NK-92 treated with Interleukin-12 subunit alpha and Interleukin-12 subunit beta, amount 100 ng/mL, for 24 hours (cell line): Measurements from ENCODE around the gene PLEKHG5.
A peak's percentile ranks its signal among the peaks of the same experiment; 100 is the strongest.

Experiments
- DNase-seq: peaks from one replicate; lab custom pipeline; 2025; lab: John Stamatoyannopoulos, UW

PLEKHG5 gene

DNA sequence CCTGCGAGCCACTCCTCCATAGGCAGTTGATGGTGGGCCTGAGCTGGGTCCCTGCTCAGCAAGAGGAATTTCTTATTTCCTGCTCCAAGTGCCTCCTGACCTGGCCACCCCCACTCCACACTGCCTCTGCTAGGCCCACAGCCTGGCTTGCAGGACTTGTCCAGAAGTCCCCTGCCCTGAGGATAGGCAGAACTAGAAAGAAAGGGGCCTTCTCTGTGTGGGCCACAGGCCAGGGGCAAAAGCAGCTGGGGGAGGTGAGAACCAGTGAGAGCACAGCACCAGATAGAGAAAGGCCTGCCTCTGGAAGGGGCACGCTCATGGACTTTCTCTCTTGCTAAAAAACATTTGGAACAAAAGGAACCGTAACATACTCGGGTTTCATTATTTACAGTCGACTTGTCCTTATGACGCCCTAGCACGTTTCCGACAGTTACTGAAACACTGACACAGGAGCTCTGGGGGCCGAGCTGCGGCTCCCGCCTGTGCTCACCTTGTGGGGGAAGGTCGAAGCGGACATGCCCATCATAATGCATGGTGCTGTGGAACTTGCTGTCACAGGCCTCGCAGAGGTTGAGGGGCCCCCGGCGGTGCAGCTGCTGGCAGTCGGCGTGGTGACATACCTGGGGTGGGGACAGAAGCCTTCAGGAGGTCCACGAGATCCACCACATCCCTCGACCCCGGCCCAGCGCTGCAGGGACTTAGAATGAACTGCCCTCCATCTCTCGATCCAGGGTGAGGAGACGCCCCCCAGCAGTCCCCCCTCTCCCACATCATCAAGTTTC, 14.2 kb downstream of the PLEKHG5 start:
- DNase-seq, result no peak

DNA sequence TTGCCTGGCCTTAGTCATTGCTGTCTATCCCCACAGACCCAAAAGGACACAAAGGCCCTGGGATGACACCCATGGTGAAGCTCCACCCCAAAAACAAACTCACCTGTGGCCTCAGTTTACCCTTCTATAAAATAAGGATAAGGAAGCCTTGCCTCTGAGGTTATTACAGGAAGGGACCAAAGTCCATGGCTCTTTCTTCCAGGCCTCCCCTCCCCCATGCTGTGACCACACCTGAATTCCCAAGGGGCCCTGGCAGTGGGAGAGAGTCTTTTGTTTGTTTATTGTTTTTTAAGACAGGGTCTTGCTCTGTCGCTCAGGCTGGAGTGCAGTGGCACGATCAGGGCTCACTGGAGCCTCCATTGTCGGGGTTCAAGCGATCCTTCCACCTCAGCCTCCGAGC, 15.0 kb downstream of the PLEKHG5 start:
- no peak for DNase-seq

DNA sequence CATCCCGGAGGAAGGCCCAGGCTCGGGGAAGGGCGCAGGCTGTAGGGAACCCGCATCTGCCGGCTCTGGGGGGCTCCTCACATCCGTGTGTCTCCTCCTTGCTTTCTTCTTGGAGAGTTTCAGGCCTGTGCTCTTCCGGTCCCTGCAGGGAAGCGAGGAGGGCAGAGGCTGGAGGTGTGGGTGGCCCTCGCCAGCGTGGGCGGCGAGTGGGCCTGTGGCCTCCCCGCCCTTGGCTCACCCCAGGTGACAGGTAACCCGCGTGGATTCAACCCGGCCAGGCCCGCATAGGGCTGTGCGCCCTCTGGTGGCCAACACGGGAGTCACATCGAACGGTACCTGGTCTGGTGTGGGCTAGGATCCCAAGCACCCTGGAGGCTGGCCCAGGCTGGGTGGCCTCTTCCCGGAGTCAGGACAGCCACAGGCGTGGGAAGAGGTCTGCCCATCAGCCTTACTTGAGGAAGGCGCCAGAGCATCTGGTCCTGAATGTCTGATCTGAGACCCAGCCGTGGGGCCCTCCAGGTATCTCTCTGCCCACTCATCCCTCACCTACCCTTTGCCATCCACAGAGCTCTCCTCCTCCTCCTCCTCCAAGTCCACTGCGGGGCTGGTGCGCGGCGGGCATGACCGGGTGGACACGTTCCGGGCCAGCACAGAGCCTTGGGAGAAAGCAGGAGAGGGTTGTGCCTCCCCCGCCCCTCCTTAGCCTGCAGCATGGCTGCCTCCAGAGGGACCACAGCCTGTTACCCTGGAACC, 15.9 kb downstream of the PLEKHG5 start:
- peak; percentile 27 for DNase-seq

DNA sequence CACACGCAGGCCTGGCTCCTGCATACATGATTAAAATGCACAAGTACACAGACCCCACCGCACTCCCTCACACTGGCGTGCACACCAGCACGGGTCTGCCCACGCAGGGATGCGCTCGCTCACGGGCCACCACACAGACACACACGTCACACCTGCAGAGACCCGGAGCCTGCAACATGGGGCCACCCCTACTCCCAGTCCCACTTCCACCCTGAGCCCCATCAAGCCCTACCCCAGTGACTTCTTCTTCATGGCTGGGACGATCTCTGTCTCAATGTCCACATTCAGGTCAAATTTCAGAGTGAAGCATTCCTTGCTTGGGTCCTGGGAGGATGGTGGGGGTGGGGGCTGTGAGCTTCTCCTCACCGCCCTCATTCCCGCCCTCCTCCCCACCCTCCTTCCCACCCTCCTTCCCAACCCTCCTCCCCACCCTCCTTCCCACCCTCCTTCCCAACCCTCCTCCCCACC, 16.6 kb downstream of the PLEKHG5 start:
- DNase-seq, result no peak

DNA sequence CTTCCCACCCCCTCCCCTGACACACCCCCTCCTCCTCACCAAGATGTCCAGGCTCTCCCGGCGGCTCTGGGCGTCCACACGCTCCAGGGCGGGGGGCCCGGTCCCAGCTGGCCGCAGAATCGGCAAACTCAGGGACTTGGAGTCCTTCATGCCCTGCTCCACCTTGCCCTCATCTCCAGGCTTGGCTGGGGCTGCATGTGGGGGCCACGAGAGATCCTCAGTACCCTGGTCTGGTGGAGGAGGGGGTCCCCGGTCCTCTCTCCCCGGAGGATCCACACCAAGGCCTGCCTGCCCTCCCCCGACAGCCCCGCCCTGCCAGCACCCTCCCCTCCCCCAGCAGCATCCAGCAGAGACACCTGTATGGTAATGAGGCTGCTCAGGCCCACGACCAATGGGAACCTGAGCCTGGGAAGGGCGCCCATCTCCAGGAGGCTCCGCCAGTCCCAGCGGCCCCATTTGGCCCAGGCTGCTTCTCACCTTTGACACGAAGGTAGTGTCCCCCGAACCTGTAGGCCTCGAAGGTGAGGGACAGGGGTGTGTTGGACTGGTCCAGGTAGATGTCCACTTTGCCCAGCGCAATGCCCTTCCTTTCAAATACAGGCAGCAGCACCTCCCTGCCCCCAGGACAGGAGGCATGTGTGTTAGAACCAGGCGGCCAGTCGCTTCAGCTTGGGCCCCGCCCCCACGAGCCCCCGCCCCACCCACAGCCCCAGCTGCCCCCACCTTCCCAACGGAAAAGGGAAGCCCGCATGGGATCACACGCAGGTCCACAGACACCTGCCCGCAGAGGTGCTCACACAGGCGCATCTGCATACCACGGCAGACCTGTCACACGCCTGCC, 17.3 kb downstream of the PLEKHG5 start:
- no peak for DNase-seq

DNA sequence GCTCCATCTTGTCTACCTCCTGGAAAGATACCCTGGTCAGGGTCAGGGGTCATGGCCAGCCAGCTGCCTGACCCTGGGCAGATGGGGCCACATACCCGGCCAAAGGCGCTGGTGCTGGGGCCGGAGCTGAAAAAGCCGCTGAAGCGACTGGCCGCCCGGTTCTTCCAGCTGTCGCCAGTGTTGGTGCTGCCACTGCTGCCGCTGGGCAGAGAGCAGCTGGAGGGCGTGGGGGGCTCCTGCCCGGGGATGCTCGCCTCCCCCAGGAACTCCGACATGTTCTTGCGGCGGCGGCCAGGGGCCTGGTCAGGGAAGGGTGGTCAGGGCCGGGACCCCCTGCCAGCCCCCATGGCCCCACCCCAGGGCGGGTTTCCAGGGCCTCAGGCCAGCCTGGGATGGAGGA, 18.3 kb downstream of the PLEKHG5 start:
- no peak for DNase-seq

DNA sequence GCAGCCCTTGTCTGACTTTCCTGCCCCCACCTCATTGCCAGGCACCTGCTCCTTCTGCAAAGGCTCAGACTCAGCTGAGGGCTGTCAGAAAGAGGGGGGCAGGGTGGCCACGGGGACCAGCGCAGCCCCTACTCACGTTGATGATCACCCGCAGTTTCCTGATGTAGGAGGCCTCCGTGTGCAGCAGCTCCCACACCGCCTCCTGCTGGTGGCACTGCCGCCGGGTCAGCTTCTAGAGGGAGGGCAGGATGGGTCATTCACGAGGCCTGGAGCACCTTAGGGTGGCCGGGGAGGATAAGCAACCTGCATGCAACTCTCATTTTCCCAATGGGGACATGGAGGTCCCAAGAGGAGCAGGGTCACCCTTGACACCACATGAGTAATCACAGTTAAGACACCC, 19.1 kb downstream of the PLEKHG5 start:
- no peak for DNase-seq

DNA sequence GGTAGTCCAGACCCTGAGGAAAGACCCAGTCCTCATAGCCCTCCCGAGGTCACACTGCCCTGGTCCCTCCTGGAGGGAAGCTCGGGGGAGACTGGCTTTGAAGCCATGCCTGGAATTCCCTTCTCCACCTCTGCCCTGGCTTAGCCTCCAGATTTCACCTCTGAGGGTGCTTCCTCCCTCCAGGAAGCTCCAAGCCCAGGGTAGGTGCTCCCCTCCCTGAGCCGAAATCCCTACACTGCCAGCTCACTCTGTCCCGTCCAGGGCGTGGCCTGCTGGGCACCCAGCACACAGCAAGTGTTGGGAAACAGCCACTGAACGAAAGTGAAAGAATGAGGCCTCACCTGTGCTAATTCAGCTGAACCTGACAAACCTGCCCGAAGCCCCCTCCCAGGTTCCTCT, 19.5 kb downstream of the PLEKHG5 start:
- DNase-seq, result no peak

DNA sequence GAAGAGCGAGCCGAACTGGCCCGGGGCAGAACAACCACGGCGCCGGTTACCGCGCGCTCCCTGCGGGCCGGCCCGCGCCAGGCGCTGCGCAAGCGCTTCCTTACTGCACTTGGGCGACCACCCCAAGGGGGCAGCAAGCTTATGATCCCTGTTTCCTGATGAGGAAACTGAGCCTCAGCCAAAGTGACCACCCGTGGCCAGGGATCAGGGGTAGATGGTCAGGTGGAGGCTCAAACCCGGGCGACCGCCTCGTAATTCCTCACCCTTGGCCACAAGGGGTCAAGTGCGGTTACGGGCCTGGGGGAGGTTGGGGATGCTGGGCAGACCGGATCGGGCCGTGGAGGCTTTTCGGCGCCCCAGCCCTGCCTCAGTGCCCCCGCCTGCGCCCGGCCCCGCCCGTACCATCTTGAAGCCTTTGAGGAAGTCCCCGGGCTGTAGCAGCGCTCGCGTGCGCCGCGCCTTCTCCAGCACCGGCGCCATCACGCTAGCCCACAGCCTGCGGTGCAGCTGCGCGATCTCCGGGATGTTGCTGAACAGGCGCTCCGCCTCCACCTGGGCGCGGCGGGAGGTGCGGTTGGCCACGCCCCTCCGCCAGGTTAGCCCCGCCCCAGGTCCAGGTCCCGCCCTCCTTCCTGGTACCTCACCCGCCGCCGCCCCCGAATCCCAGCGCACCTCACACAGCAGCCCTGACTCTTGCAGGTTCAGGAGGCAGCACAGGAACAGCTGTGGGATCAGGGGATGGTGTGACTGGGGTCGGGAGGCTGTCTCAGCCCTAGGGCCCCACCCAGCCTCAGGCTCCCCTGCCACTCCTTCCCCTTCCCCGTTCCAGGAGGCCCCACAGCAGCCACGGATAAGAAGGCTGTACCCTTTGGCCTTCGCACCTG, 20.1 kb downstream of the PLEKHG5 start:
- DNase-seq, result no peak

DNA sequence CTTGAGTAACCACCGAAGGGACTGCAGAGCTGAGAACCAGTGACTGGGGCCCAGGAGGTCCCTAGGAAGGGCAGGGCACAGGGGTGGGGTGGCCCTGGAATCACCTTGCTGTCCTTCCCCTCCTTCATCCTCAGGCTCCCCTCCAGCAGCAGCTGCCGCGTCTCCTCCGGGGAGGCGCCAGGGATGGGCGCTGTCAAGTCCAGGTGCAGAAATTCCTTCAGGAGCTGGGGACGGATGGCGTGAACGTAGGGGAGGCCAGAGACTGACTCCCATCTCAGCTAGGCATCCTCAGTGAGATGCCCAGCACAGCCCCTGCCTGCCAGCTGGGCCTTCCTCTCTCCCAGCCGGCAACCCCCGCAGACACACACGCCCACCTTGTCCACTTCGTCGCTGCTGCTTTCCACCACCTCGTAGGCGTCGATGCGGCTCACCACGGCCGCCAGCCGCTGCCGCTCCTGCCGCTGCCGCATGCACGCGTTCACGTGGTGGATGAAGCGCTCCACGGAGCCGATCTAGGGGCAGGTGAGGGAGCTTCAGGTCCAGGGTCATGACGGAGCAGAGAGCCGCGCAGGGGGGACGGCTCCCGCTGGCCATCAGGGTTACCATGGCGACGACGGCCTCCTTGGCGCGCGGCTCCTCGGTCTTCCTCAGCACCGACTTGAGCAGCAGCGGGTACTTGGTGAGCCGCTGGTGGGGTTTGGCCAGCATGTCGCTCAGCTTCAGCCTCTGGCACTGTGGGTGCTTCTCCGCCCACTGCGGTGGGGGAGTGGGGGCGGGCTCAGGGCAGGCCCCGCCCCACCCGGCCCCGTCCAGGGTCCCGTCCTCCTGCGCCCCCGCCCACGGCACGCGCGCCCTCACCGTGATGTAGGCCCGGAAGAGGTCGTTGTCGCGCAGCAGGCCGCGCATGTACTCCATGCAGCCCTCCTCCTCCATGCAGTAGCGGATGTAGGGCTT, 21.1 kb downstream of the PLEKHG5 start:
- DNase-seq, result no peak

DNA sequence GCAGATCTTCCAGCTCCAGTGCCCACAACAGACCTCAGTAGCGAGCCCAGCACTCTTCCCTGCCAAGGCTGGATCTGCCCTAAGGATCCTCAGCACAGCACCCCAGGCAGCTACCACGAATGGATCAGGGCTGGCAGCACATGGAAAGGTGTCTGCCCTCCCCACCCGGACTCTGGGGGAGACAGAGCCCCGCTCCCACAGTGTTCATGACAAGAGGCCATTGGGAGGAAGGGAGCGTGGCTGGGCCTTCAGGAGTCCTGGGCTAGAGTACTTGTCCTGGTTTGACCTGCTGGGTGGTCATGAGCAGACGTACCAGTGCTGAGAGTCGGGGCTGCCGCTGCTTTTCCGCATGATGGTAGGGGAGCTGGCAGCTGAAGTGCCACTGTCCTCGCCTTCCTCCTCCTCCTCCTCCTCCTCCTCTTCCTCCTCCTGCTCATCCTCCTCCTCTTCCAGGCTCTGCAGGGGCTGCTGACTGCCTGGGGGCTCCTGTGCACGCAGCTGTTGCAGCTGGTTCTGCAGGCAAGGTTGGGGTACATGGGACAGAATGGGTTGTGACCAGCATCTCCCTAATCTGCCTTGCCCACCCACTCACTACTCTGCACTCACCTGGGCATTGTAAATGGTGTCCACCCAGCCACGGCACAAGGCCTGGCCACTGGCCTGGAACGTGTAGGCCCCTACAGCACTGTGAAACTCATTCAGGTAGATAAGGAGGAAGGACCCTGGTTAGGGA, 22.6 kb downstream of the PLEKHG5 start:
- DNase-seq, result no peak

DNA sequence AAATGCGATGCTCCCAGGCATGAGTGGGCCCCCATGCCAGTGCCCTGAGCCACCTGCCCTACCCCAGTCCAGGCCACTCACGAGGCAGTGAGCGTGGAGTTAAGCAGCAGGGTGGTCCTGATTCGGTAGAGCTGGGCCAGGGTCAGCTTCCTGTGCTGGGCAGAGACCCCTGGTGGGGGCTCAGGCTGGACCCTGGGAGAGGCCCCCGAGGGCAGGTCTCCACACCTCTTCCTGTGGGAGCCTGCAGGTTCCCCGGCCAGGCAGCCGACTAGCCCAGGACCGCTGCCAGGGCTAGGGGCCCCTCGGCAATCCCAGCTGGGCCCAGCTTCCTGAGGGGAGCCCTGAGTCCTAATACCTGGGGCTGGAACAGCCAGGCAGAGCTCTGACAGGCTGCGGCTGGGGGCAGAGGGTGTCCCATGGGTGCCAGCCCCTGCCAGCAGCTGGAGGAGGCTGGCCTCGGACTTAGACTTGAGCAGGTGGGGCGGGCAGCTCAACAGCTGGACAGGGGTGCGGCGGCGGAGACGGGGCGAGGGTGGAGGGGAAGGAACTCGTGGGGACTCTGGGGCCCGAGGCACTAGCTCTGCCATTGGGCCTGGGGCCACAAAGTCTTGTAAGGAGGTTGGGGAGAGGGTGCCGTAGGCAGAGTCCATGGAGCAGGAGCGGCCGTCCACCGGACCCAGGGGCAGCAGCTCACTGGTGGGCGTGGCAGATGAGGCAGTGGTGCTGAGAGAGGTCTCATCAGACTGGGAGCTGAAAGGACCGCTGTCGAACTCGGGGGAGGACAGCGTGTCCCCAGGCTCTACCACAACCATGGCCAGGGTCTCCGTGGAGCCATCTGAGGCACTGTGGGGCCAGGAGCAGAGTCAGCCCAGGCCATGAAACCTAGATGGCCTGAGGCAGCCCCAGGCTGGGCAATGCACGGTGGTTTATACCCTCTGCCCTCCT, 23.5 kb downstream of the PLEKHG5 start:
- DNase-seq, result no peak

DNA sequence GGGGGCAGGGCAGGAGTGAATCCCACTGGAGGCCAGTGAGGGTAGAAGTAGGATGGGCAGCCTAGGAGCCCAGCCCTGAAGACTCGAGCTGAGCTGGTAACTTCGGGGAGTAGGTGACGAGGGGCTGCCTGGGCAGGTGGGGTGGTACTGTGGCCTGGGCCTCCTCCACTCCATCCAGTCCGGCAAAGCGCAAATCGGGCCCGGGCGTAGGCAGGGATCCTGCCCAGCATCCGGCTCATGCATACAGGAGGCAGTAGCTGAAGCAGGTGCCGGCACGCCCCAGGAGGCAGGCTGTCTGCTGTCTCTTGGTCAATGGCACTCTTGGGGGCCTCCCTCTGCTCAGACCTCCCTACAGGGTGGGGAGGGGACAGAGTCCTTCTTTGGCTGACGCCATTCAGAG, 24.2 kb downstream of the PLEKHG5 start:
- no peak for DNase-seq

DNA sequence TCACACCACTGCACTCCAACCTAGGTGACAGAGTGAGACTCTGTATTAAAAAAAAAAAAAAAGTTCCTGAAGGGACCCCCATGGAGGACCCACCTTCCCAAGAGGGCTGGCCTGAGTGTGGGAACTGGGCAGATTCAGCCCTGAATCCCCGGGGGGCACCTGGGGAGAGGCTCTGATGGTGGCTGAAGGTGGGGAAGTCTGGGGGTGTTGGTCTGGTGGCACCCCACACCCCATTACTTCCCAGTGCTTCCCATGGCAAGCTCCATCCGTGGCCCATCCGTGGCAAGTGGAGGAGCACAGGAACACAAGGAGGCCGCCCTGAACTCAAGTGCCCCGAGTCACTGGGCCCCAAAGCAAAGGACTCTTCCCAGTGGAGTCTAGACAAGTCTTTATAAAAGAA, 24.7 kb downstream of the PLEKHG5 start:
- DNase-seq, result no peak

DNA sequence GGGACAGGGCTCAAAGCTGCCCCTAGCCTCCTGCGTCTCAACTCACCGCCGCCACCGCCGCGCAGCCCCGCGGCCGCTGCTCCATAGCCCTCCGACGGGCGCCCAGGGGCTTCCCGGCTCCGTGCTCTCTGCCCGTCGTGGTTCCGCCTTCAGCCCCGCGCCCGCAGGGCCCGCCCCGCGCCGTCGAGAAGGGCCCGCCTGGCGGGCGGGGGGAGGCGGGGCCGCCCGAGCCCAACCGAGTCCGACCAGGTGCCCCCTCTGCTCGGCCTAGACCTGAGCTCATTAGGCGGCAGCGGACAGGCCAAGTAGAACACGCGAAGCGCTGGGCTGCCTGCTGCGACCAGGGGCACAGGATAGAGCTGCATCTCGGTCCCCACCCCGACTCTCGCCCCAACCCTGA, 25.4 kb downstream of the PLEKHG5 start, which contains the start of gene TNFRSF25:
TSS of gene TNFRSF25 (minus strand) at position 151 of the 400 bp plus-strand sequence. CDS start at position 85, 66 bp downstream.
- DNase-seq, result no peak

DNA sequence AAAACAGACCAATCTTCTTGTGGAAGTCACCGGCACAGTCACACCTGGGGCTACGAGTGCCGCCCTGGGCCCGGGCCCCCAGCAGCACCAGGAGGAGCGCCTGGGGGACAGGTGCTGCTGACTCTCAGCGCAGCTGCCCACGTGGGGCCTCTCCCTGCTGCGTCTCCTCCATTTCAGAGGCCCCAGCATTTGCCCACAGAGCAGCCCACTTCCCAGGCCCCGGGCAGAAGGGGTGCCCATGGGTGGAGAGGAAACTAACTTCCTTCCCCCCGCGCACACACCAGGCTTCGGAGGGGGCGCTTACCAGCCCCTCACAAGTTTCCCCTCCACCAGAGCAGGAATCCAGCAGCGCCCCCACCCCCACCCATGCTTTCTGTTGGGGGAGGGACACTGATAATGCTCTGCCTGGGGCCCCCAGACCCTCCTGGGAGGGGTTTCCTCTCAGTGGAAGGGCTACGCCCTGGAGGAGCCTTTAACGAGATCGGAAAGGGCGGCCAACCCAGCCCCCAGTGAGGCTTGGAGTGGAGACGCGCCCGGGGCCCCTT, 25.9 kb downstream of the PLEKHG5 start:
- no peak for DNase-seq

DNA sequence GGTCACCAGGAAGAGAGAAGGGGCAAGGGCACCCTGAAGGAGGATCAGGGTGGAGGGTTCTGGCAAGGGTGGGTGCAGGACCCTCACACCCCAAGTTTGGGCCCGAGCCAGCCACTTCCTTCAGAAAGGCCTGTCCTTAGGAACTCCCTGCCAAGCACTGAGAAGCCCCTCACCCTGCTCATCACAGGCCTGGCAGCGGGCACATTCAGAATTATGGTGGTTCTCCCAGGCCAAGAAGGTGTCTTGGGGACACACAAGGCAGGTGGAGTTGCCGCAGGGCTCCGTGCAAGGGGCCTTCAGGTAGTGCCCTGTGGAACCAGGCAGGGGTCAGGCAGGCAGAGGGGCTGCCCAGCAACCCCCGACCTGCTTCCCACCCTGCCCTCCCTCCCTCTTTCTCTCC, 26.6 kb downstream of the PLEKHG5 start:
- no peak for DNase-seq

DNA sequence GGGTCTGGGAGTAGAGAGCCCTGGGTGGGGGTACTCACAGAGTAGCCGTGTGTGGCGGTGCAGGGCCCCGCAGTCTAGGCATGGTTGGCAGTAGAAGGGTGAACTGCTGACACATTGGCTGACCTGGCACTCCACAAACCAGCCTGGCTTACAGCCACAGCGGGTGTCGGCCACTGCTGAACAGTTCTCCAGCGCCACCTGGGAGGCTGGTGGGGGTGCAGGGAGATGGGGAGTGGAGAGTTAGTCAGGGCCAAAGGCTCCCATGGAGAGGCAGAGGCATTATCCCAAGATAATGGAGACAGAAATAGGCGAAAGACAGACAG, 27.0 kb downstream of the PLEKHG5 start:
- DNase-seq, result no peak

DNA sequence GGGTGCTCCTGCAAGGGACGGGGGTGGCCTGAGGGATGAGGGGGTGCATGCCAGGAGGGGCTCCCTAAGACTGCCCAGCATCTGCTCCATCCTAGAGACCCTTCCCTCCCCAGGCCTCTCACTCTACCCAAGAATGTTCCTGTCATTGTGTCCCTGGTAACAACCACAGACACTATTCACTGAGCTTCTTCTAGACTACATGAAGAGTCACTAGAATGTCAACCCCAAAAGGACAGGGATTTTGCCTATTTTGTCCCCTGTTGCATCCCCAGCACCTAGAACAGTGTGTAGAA, 28.4 kb downstream of the PLEKHG5 start:
- DNase-seq, result no peak
